ENCODE measurements around the gene TLR5.

The TLR5 gene

GRCh38 chr1:223068900-223069665 is 74.0 kb downstream of the TLR5 start:
- DNase-seq (ENCODE audit: low read depth in 1 of 2, low spot score in 1 of 2): no peak

- DNase-seq (ENCODE audit: low read depth in 1 of 2, low spot score in 1 of 2): no peak
Observed at GRCh38 chr1:223067914-223068313, 75.1 kb downstream of the TLR5 start.

GRCh38 chr1:223066415-223066814 is 76.6 kb downstream of the TLR5 start:
- no peak for DNase-seq (ENCODE audit: low read depth in 1 of 2, low spot score in 1 of 2)

- DNase-seq (ENCODE audit: low read depth in 1 of 2, low spot score in 1 of 2): no peak
Observed at GRCh38 chr1:223062177-223062576, 80.9 kb downstream of the TLR5 start.

GRCh38 chr1:223059526-223059925 is 83.5 kb downstream of the TLR5 start:
- DNase-seq (ENCODE audit: low read depth in 1 of 2, low spot score in 1 of 2): no peak

Data from activated T-helper 1 cell treated with anti-CD3 and anti-CD28 coated beads, Interleukin-2, amount 50 U/mL, for 16 hours (primary cell).